MCF 10A (cell line): Measurements from ENCODE around the gene OPCML. TPM values are rescaled to one million over a fixed set of nuclear protein-coding genes. Genes with fewer than 3 reads are reported as not detected.

Source experiments
- BruUV-seq: library from RNA; stranded (reverse); fragments of 400-500 nt; replicated peaks from 2 replicates; lab custom pipeline; 2021; lab: Mats Ljungman, UMichigan
- CTCF ChIA-PET: fragments of 300-600 bp; sonication (Branson Sonifier 250); formaldehyde crosslinking; extraction: SDS; loops from one replicate; lab custom pipeline; 2021; ENCODE audit warnings: antibody characterized with exemption, inconsistent platforms; lab: Yijun Ruan, JAX
- POLR2A ChIA-PET: fragments of 300-600, 350-650 bp; sonication (Branson Sonifier 250); formaldehyde crosslinking; extraction: SDS; loops from one replicate; lab custom pipeline; 2020; ENCODE audit warnings: antibody characterized with exemption, inconsistent platforms; lab: Yijun Ruan, JAX
- DNase-seq: peaks from one replicate; pipeline ENCODE4 v3.0.0-alpha.2; 2018; ENCODE audit not compliant: unreplicated experiment
- H3K27ac Mint-ChIP-seq: one replicate; pipeline ENCODE4 v1.8.0; 2022; ENCODE audit warnings: mild to moderate bottlenecking, low read depth, mixed read lengths; ENCODE audit not compliant: unreplicated experiment
- H3K27me3 Mint-ChIP-seq: one replicate; pipeline ENCODE4 v1.8.0; 2022; ENCODE audit warnings: mixed read lengths; ENCODE audit not compliant: insufficient read depth, unreplicated experiment
- H3K36me3 Mint-ChIP-seq: one replicate; pipeline ENCODE4 v1.8.0; 2022; ENCODE audit warnings: mild to moderate bottlenecking, moderate library complexity, mixed read lengths; ENCODE audit not compliant: insufficient read depth, unreplicated experiment
- H3K4me1 Mint-ChIP-seq: one replicate; pipeline ENCODE4 v1.8.0; 2022; ENCODE audit warnings: mixed read lengths; ENCODE audit not compliant: insufficient read depth, unreplicated experiment
- H3K4me3 Mint-ChIP-seq: one replicate; pipeline ENCODE4 v1.8.0; 2022; ENCODE audit warnings: mild to moderate bottlenecking, moderate library complexity, mixed read lengths; ENCODE audit not compliant: unreplicated experiment
- H3K9me3 Mint-ChIP-seq: one replicate; pipeline ENCODE4 v1.8.0; 2022; ENCODE audit warnings: mixed read lengths; ENCODE audit not compliant: unreplicated experiment
- intact Hi-C: fragments of 100-400 bp; cut with micrococcal nuclease; formaldehyde crosslinking; loops from 2 replicates; pipeline ENCODE4 v1.14.1; 2022
- total RNA-seq: library from RNA; stranded (reverse); gene quantifications from 2 replicates; pipeline ENCODE4 v1.2.3, GENCODE V29; 2022
- TF ChIP-seq, protein P1 (sequence below): fragments of 200-600 bp; IDR thresholded peaks from one replicate; pipeline ENCODE4 v1.8.0; 2022; ENCODE audit warnings: antibody characterized with exemption, mild to moderate bottlenecking; ENCODE audit not compliant: unreplicated experiment

Gene OPCML
- total RNA-seq, 1 experiment from 2014 or later: not detected

GRCh38 chr11:132674151-132674550 is 858.1 kb downstream of the OPCML start:
- intact Hi-C loops: no loop called here
- TF ChIP-seq, protein P1, sequence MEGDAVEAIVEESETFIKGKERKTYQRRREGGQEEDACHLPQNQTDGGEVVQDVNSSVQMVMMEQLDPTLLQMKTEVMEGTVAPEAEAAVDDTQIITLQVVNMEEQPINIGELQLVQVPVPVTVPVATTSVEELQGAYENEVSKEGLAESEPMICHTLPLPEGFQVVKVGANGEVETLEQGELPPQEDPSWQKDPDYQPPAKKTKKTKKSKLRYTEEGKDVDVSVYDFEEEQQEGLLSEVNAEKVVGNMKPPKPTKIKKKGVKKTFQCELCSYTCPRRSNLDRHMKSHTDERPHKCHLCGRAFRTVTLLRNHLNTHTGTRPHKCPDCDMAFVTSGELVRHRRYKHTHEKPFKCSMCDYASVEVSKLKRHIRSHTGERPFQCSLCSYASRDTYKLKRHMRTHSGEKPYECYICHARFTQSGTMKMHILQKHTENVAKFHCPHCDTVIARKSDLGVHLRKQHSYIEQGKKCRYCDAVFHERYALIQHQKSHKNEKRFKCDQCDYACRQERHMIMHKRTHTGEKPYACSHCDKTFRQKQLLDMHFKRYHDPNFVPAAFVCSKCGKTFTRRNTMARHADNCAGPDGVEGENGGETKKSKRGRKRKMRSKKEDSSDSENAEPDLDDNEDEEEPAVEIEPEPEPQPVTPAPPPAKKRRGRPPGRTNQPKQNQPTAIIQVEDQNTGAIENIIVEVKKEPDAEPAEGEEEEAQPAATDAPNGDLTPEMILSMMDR: no peak
- Mint-ChIP-seq H3K4me3 (no peak overlapping the region), H3K27ac (no peak overlapping the region), H3K27me3 (no peaks in the 10 kb centered on the region), H3K9me3 (peaks cover 47% of the 10 kb centered on the region), H3K4me1 (no peaks in the 10 kb centered on the region), H3K36me3 (no peaks in the 10 kb centered on the region)
- DNase-seq: no peak
- ChIA-PET POLR2A (no interaction called here), CTCF (no interaction called here)
- BruUV-seq: no TSS peak

DNA sequence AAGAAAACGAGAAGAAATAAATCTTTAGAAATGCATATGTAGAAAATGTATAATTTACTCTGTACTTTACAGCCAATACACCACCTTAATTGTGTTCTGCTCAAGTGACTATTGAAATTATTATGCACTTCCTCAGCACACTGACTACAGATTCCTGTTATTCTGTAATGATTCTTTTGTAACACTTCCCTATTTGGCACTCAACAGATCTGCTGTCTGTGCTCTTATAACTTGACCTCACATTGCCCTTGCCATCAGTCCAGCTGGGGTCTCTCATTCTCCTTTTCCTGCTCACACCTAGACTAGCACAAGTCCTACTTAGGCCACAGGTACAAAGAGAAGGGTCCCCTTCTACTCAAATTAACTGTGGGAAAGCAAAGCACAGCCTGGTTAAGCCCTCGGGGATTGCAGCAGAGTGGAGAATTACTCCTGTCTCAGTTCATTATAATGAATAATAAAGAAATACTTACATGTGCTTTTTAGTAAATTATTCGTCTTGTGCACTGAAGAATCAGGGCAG is 860.4 kb downstream of the OPCML start:
- no peak overlapping the region for H3K4me3 Mint-ChIP-seq
- H3K27ac Mint-ChIP-seq: no peak overlapping the region
- DNase-seq: no peak
- no peaks in the 10 kb centered on the region for H3K36me3 Mint-ChIP-seq
- TF ChIP-seq, protein P1: no peak
- ChIA-PET POLR2A (no interaction called here), CTCF (interaction anchor here (0.7 kb wide), 1 partner anchor 72 kb away, joined by 3 read pairs; no protein-coding TSS in a partner anchor)
- no peaks in the 10 kb centered on the region for H3K4me1 Mint-ChIP-seq
- peaks cover 49% of the 10 kb centered on the region for H3K9me3 Mint-ChIP-seq
- intact Hi-C loops: no loop called here
- no peaks in the 10 kb centered on the region for H3K27me3 Mint-ChIP-seq
- BruUV-seq: no TSS peak

- intact Hi-C loops: no loop called here
- H3K36me3 Mint-ChIP-seq: no peaks in the 10 kb centered on the region
- BruUV-seq: no TSS peak
- DNase-seq: no peak
- ChIA-PET POLR2A (no interaction called here), CTCF (interaction anchor here (0.7 kb wide), 1 partner anchor 73 kb away, joined by 3 read pairs; no protein-coding TSS in a partner anchor)
- H3K4me3 Mint-ChIP-seq: no peak overlapping the region
- no peaks in the 10 kb centered on the region for H3K4me1 Mint-ChIP-seq
- H3K27ac Mint-ChIP-seq: no peak overlapping the region
- peaks cover 57% of the 10 kb centered on the region for H3K9me3 Mint-ChIP-seq
- TF ChIP-seq, protein P1: no peak
- no peaks in the 10 kb centered on the region for H3K27me3 Mint-ChIP-seq
Observed at GRCh38 chr11:132670921-132671675, 861.2 kb downstream of the OPCML start.

DNA sequence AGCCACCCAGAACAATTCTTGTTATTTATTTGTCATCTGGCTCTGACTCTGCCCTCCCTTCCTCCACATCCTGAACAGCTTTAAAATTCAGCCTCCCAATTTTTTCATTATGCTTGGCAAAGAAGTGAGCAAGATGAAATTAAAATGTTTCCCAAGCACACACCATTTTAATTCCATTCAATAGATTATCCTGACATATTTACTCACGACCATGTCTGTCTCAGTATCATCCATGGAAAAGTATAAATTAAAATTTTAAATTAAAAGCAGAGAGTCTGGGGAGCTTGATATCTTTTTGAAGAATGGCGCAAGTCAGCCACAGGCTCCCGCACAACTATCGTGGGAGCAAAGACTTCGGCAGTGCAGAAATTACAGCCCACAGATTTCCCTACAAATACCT is 862.4 kb downstream of the OPCML start:
- H3K4me3 Mint-ChIP-seq: no peak overlapping the region
- intact Hi-C loops: no loop called here
- POLR2A ChIA-PET: no interaction called here
- no peak for DNase-seq
- no peak overlapping the region for H3K27ac Mint-ChIP-seq
- peaks cover 69% of the 10 kb centered on the region for H3K9me3 Mint-ChIP-seq
- no peaks in the 10 kb centered on the region for H3K27me3 Mint-ChIP-seq
- no peaks in the 10 kb centered on the region for H3K36me3 Mint-ChIP-seq
- TF ChIP-seq, protein P1: no peak
- no TSS peak for BruUV-seq
- no peaks in the 10 kb centered on the region for H3K4me1 Mint-ChIP-seq
- CTCF ChIA-PET: no interaction called here
